ENCODE data around the gene PARD3B.

Gene PARD3B

GRCh38 chr2:205428811-205429210, 883.5 kb downstream of the PARD3B start:
- no peaks in the 10 kb centered on the region for H3K27me3 ChIP-seq (ENCODE audit: insufficient read depth, low read length, poor library complexity)
- H3K36me3 ChIP-seq (ENCODE audit: insufficient read depth, low read length): no peaks in the 10 kb centered on the region
- H3K9ac ChIP-seq (ENCODE audit: low read depth, low read length): no peak overlapping the region
- H3K27ac ChIP-seq (ENCODE audit: low read length): no peak overlapping the region
- DNase-seq (no peak), ATAC-seq (ENCODE audit: insufficient read depth, low read depth) (no peak)
- H3K4me2 ChIP-seq (ENCODE audit: insufficient read depth, low read length): no peak overlapping the region
- TF ChIP-seq EZH2 (IDR thresholded peaks at IDR 0.05; ENCODE audit: borderline replicate concordance, low read depth, low read length, severe bottlenecking) (no peak), CTCF (IDR thresholded peaks at IDR 0.05; ENCODE audit: borderline replicate concordance, extremely low read depth, low read length, poor library complexity, severe bottlenecking) (no peak)
- H3K9me3 ChIP-seq (ENCODE audit: insufficient read depth, low read length, severe bottlenecking): no peaks in the 10 kb centered on the region
- no peaks in the 10 kb centered on the region for H3K4me1 ChIP-seq (ENCODE audit: insufficient read depth, low read length)
- no peaks in the 10 kb centered on the region for H3K79me2 ChIP-seq (ENCODE audit: insufficient read depth, low read length)
- H4K20me1 ChIP-seq (ENCODE audit: insufficient read depth, low read length): no peaks in the 10 kb centered on the region
- H2AFZ ChIP-seq (ENCODE audit: low read depth, low read length): no peak overlapping the region
- H3K4me3 ChIP-seq (ENCODE audit: low read depth in 1 of 2, low read length in 2 of 2): no peak overlapping the region

- Histone ChIP-seq H3K27me3 (ENCODE audit: insufficient read depth, low read length, poor library complexity) (no peaks in the 10 kb centered on the region), H3K4me1 (ENCODE audit: insufficient read depth, low read length) (no peaks in the 10 kb centered on the region), H3K79me2 (ENCODE audit: insufficient read depth, low read length) (no peaks in the 10 kb centered on the region), H3K4me3 (ENCODE audit: low read depth in 1 of 2, low read length in 2 of 2) (no peak overlapping the region), H3K9ac (ENCODE audit: low read depth, low read length) (no peak overlapping the region), H3K27ac (ENCODE audit: low read length) (no peak overlapping the region), H3K36me3 (ENCODE audit: insufficient read depth, low read length) (no peaks in the 10 kb centered on the region), H3K9me3 (ENCODE audit: insufficient read depth, low read length, severe bottlenecking) (no peaks in the 10 kb centered on the region), H3K4me2 (ENCODE audit: insufficient read depth, low read length) (no peak overlapping the region), H2AFZ (ENCODE audit: low read depth, low read length) (no peak overlapping the region), H4K20me1 (ENCODE audit: insufficient read depth, low read length) (no peaks in the 10 kb centered on the region)
- no peak for DNase-seq
- no peak for TF ChIP-seq EZH2 (IDR thresholded peaks at IDR 0.05; ENCODE audit: borderline replicate concordance, low read depth, low read length, severe bottlenecking)
- TF ChIP-seq CTCF (IDR thresholded peaks at IDR 0.05; ENCODE audit: borderline replicate concordance, extremely low read depth, low read length, poor library complexity, severe bottlenecking): no peak
- no peak for ATAC-seq (ENCODE audit: insufficient read depth, low read depth)
Measured at GRCh38 chr2:205435970-205436369, 890.7 kb downstream of the PARD3B start.

GRCh38 chr2:205438241-205438640, 893.0 kb downstream of the PARD3B start:
- H3K4me1 ChIP-seq (ENCODE audit: insufficient read depth, low read length): no peaks in the 10 kb centered on the region
- TF ChIP-seq CTCF (IDR thresholded peaks at IDR 0.05; ENCODE audit: borderline replicate concordance, extremely low read depth, low read length, poor library complexity, severe bottlenecking) (no peak), EZH2 (IDR thresholded peaks at IDR 0.05; ENCODE audit: borderline replicate concordance, low read depth, low read length, severe bottlenecking) (no peak)
- no peak overlapping the region for H3K27ac ChIP-seq (ENCODE audit: low read length)
- H3K36me3 ChIP-seq (ENCODE audit: insufficient read depth, low read length): no peaks in the 10 kb centered on the region
- no peak for DNase-seq
- ATAC-seq (ENCODE audit: insufficient read depth, low read depth): no peak
- no peak overlapping the region for H2AFZ ChIP-seq (ENCODE audit: low read depth, low read length)
- H3K9ac ChIP-seq (ENCODE audit: low read depth, low read length): no peak overlapping the region
- H3K9me3 ChIP-seq (ENCODE audit: insufficient read depth, low read length, severe bottlenecking): no peaks in the 10 kb centered on the region
- H4K20me1 ChIP-seq (ENCODE audit: insufficient read depth, low read length): no peaks in the 10 kb centered on the region
- no peaks in the 10 kb centered on the region for H3K27me3 ChIP-seq (ENCODE audit: insufficient read depth, low read length, poor library complexity)
- H3K4me3 ChIP-seq (ENCODE audit: low read depth in 1 of 2, low read length in 2 of 2): no peak overlapping the region
- H3K79me2 ChIP-seq (ENCODE audit: insufficient read depth, low read length): no peaks in the 10 kb centered on the region
- H3K4me2 ChIP-seq (ENCODE audit: insufficient read depth, low read length): no peak overlapping the region

GRCh38 chr2:205439621-205440020, 894.3 kb downstream of the PARD3B start:
- Histone ChIP-seq H4K20me1 (ENCODE audit: insufficient read depth, low read length) (no peaks in the 10 kb centered on the region), H2AFZ (ENCODE audit: low read depth, low read length) (no peak overlapping the region), H3K27ac (ENCODE audit: low read length) (no peak overlapping the region), H3K9ac (ENCODE audit: low read depth, low read length) (no peak overlapping the region), H3K36me3 (ENCODE audit: insufficient read depth, low read length) (no peaks in the 10 kb centered on the region), H3K4me1 (ENCODE audit: insufficient read depth, low read length) (no peaks in the 10 kb centered on the region), H3K79me2 (ENCODE audit: insufficient read depth, low read length) (no peaks in the 10 kb centered on the region), H3K4me2 (ENCODE audit: insufficient read depth, low read length) (no peak overlapping the region), H3K4me3 (ENCODE audit: low read depth in 1 of 2, low read length in 2 of 2) (no peak overlapping the region), H3K9me3 (ENCODE audit: insufficient read depth, low read length, severe bottlenecking) (no peaks in the 10 kb centered on the region), H3K27me3 (ENCODE audit: insufficient read depth, low read length, poor library complexity) (no peaks in the 10 kb centered on the region)
- ATAC-seq (ENCODE audit: insufficient read depth, low read depth): no peak
- TF ChIP-seq EZH2 (IDR thresholded peaks at IDR 0.05; ENCODE audit: borderline replicate concordance, low read depth, low read length, severe bottlenecking) (no peak), CTCF (IDR thresholded peaks at IDR 0.05; ENCODE audit: borderline replicate concordance, extremely low read depth, low read length, poor library complexity, severe bottlenecking) (no peak)
- no peak for DNase-seq

All from DND-41 (cell line).